Astrocyte (in vitro differentiated cells and primary cell): Measurements from ENCODE around the gene RIT2.

Experiments used
- CTCF ChIP-seq: IDR thresholded peaks from 2 replicates; pipeline ENCODE4 v1.5.1; 2011; ENCODE audit warnings: low read depth, mild to moderate bottlenecking, inconsistent platforms, low read length, moderate library complexity; ENCODE audit not compliant: insufficient read depth
- EZH2 ChIP-seq: IDR thresholded peaks from 2 replicates; pipeline ENCODE4 v1.6.1; 2012; ENCODE audit warnings: mild to moderate bottlenecking, low read length, inconsistent platforms; ENCODE audit not compliant: insufficient read depth

- TF ChIP-seq CTCF (no peak), EZH2 (no peak)
Observed at GRCh38 chr18:43122955-43123354, 7.5 kb upstream of the RIT2 start.
